ENCODE data around the gene EPSTI1. TPM values are rescaled to one million over a fixed set of nuclear protein-coding genes. Genes with fewer than 3 reads are reported as not detected.

EPSTI1 gene
- polyA plus RNA-seq, 1 experiment, result 2.5 TPM

GRCh38 chr13:43005460-43006236 lies 13.6 kb upstream of the EPSTI1 start:
- ChIA-PET POLR2A (no interaction called here), CTCF (interaction anchor here (0.6 kb wide), 1 partner anchor 17 kb away, joined by 3 read pairs; no protein-coding TSS in a partner anchor)

GRCh38 chr13:43003729-43004128 lies 11.7 kb upstream of the EPSTI1 start:
- no peaks in the 10 kb centered on the region for H3K27me3 ChIP-seq (ENCODE audit: control insufficient read depth, insufficient read depth, low read length)
- ChIA-PET POLR2A (no interaction called here), CTCF (interaction anchor here (1.0 kb wide), 1 partner anchor 32 kb away, joined by 4 read pairs; no protein-coding TSS in a partner anchor)

More at GRCh38 chr13:43005460-43006236, 13.6 kb upstream of the EPSTI1 start:
- no peaks in the 10 kb centered on the region for H3K36me3 ChIP-seq (ENCODE audit: control insufficient read depth, insufficient read depth, low read length)
- no peaks in the 10 kb centered on the region for H3K27me3 ChIP-seq (ENCODE audit: control insufficient read depth, insufficient read depth, low read length)
- no peak overlapping the region for H3K4me3 ChIP-seq (ENCODE audit: low read depth, low read length)
- no peak for TF ChIP-seq CTCF (IDR thresholded peaks at IDR 0.05; ENCODE audit: insufficient read depth, low read depth, low read length)
- no peak for DNase-seq (ENCODE audit: low read depth)

GRCh38 chr13:43003010-43003409 lies 11.0 kb upstream of the EPSTI1 start:
- CTCF ChIA-PET, result interaction anchor here (1.0 kb wide), 1 partner anchor 31 kb away, joined by 4 read pairs; no protein-coding TSS in a partner anchor

More at GRCh38 chr13:43003729-43004128, 11.7 kb upstream of the EPSTI1 start:
- H3K36me3 ChIP-seq (ENCODE audit: control insufficient read depth, insufficient read depth, low read length), result no peaks in the 10 kb centered on the region
- no peak for TF ChIP-seq CTCF (IDR thresholded peaks at IDR 0.05; ENCODE audit: insufficient read depth, low read depth, low read length)
- DNase-seq (ENCODE audit: low read depth), result no peak
- H3K4me3 ChIP-seq (ENCODE audit: low read depth, low read length), result no peak overlapping the region

GRCh38 chr13:43002021-43002420 lies 10.0 kb upstream of the EPSTI1 start:
- no peaks in the 10 kb centered on the region for H3K27me3 ChIP-seq (ENCODE audit: control insufficient read depth, insufficient read depth, low read length)
- H3K36me3 ChIP-seq (ENCODE audit: control insufficient read depth, insufficient read depth, low read length), result no peaks in the 10 kb centered on the region
- DNase-seq (ENCODE audit: low read depth), result no peak
- H3K4me3 ChIP-seq (ENCODE audit: low read depth, low read length), result no peak overlapping the region
- ChIA-PET POLR2A (no interaction called here), CTCF (no interaction called here)
- no peak for TF ChIP-seq CTCF (IDR thresholded peaks at IDR 0.05; ENCODE audit: insufficient read depth, low read depth, low read length)

More at GRCh38 chr13:43003010-43003409, 11.0 kb upstream of the EPSTI1 start:
- Histone ChIP-seq H3K4me3 (ENCODE audit: low read depth, low read length) (no peak overlapping the region), H3K36me3 (ENCODE audit: control insufficient read depth, insufficient read depth, low read length) (no peaks in the 10 kb centered on the region), H3K27me3 (ENCODE audit: control insufficient read depth, insufficient read depth, low read length) (no peaks in the 10 kb centered on the region)
- DNase-seq (ENCODE audit: low read depth), result no peak
- no peak for TF ChIP-seq CTCF (IDR thresholded peaks at IDR 0.05; ENCODE audit: insufficient read depth, low read depth, low read length)
- POLR2A ChIA-PET, result no interaction called here

- CTCF ChIA-PET, result no interaction called here
- TF ChIP-seq CTCF (IDR thresholded peaks at IDR 0.05; ENCODE audit: insufficient read depth, low read depth, low read length), result no peak
- no peaks in the 10 kb centered on the region for H3K36me3 ChIP-seq (ENCODE audit: control insufficient read depth, insufficient read depth, low read length)
- H3K4me3 ChIP-seq (ENCODE audit: low read depth, low read length), result no peak overlapping the region
- POLR2A ChIA-PET, result no interaction called here
- DNase-seq (ENCODE audit: low read depth), result no peak
- no peaks in the 10 kb centered on the region for H3K27me3 ChIP-seq (ENCODE audit: control insufficient read depth, insufficient read depth, low read length)
Observed at GRCh38 chr13:43000676-43001075, 8.6 kb upstream of the EPSTI1 start.
